B cell (primary cell): ENCODE results near the gene ZNF592. TPM values are rescaled to one million over a fixed set of nuclear protein-coding genes. Genes with fewer than 3 reads are reported as not detected.

Experiments
- ATAC-seq: fragments of 200-7000 bp; cut with Tn5 transposase; one replicate; pipeline ENCODE4 v1.10.0; 2021; ENCODE audit warnings: low read depth, mild to moderate bottlenecking, moderate number of reproducible peaks, moderate library complexity
- CTCF ChIA-PET: fragments of 350-600 bp; sonication (Branson Sonifier 250); formaldehyde crosslinking; loops from one replicate; lab custom pipeline; 2021; ENCODE audit warnings: antibody characterized with exemption, inconsistent platforms; lab: Charles Lee
- POLR2A ChIA-PET: fragments of 350-600 bp; sonication (Branson Sonifier 250); formaldehyde crosslinking; loops from one replicate; lab custom pipeline; 2021; ENCODE audit warnings: antibody characterized with exemption; lab: Charles Lee
- DNase-seq: peaks from one replicate; pipeline ENCODE4 v3.0.0; 2013
- H2AFZ ChIP-seq: 2 replicates; pipeline ENCODE4 v1.6.1; 2012; ENCODE audit warnings: mild to moderate bottlenecking, low read depth, low read length; ENCODE audit not compliant: insufficient read depth, poor library complexity, severe bottlenecking
- H3K27ac ChIP-seq, 2 donors: 1 replicate in 1 of 2; 2 replicates in 1 of 2; pipeline ENCODE4 v1.5.1; 2012 to 2013; ENCODE audit warnings: low read length in 2 of 2, mild to moderate bottlenecking in 2 of 2, moderate library complexity in 1 of 2
- H3K27me3 ChIP-seq, 4 experiments: fragments of 200-600 bp in 1 of 4; sonication (generic) in 1 of 4; replicated peaks in 1 of 4; 1 replicate in 2 of 4; 2 replicates in 2 of 4; pipeline versions ENCODE4 v1.6.1 to v1.7.0; 2013 to 2016; ENCODE audit warnings: low read length in 3 of 4, mild to moderate bottlenecking in 2 of 4, mixed read lengths in 1 of 4, moderate library complexity in 1 of 4; ENCODE audit not compliant: insufficient read depth in 4 of 4, control insufficient read depth in 3 of 4; ENCODE audit errors: control extremely low read depth in 1 of 4
- H3K36me3 ChIP-seq, 2 experiments: replicated peaks in 1 of 2; 1 replicate in 1 of 2; 2 replicates in 1 of 2; pipeline versions ENCODE4 v1.6.1 to v1.7.1; 2013; ENCODE audit warnings: low read length in 1 of 2; ENCODE audit not compliant: insufficient read depth in 2 of 2, control insufficient read depth in 1 of 2; ENCODE audit errors: control extremely low read depth in 1 of 2, extremely low read depth in 1 of 2
- H3K4me1 ChIP-seq, 2 donors: fragments of 200-600 bp in 1 of 2; sonication (generic) in 1 of 2; 1 replicate in 1 of 2; 2 replicates in 1 of 2; pipeline versions ENCODE4 v1.5.1 to v1.6.1; 2013 to 2017; ENCODE audit warnings: low read length in 2 of 2; ENCODE audit not compliant: control insufficient read depth in 2 of 2, insufficient read depth in 2 of 2
- H3K4me2 ChIP-seq: replicated peaks from 2 replicates; pipeline ENCODE3; 2012; ENCODE audit warnings: mild to moderate bottlenecking, low read depth, low read length; ENCODE audit not compliant: poor library complexity, severe bottlenecking
- H3K4me3 ChIP-seq, 5 experiments: fragments of 200-600 bp in 1 of 5; sonication (generic) in 1 of 5; 1 replicate in 3 of 5; 2 replicates in 2 of 5; pipeline versions ENCODE4 v1.5.1 to v1.7.0; 2011 to 2016; ENCODE audit warnings: low read length in 4 of 5, mild to moderate bottlenecking in 4 of 5, low read depth in 2 of 5, control low read depth in 1 of 5, moderate library complexity in 1 of 5; ENCODE audit not compliant: insufficient read depth in 1 of 5; ENCODE audit errors: control extremely low read depth in 1 of 5, extremely low read depth in 1 of 5
- H3K79me2 ChIP-seq: fragments of 200-600 bp; sonication (generic); one replicate; pipeline ENCODE4 v1.6.0; 2016; ENCODE audit warnings: low read length; ENCODE audit not compliant: control insufficient read depth, insufficient read depth
- H3K9ac ChIP-seq: fragments of 200-600 bp; sonication (generic); 2 replicates; pipeline ENCODE4 v1.6.1; 2017; ENCODE audit warnings: mild to moderate bottlenecking, low read length, moderate library complexity
- H3K9me3 ChIP-seq, 3 donors: one replicate each; pipeline versions ENCODE4 v1.6.1 to v1.7.1; 2013; ENCODE audit warnings: low read length in 2 of 3; ENCODE audit not compliant: control insufficient read depth in 2 of 3, insufficient read depth in 1 of 3; ENCODE audit errors: control extremely low read depth in 1 of 3
- H4K20me1 ChIP-seq: 2 replicates; pipeline ENCODE4 v1.6.0; 2012; ENCODE audit warnings: mild to moderate bottlenecking, low read length; ENCODE audit not compliant: insufficient read depth, control insufficient read depth, poor library complexity, severe bottlenecking
- H3K27ac Mint-ChIP-seq: one replicate; pipeline ENCODE4 v1.8.0; 2021; ENCODE audit warnings: mixed read lengths
- H3K27me3 Mint-ChIP-seq: one replicate; pipeline ENCODE4 v1.8.0; 2021; ENCODE audit warnings: mixed read lengths
- H3K4me1 Mint-ChIP-seq: one replicate; pipeline ENCODE4 v1.8.0; 2021; ENCODE audit warnings: mixed read lengths
- H3K4me3 Mint-ChIP-seq: one replicate; pipeline ENCODE4 v1.8.0; 2021; ENCODE audit warnings: mixed read lengths
- H3K9me3 Mint-ChIP-seq: one replicate; pipeline ENCODE4 v1.8.0; 2022; ENCODE audit warnings: mixed read lengths; ENCODE audit not compliant: insufficient read depth
- CTCF ChIP-seq: fragments of 200-600 bp; IDR thresholded peaks from one replicate; pipeline ENCODE4 v1.8.0; 2022; ENCODE audit warnings: antibody characterized with exemption, mild to moderate bottlenecking
- EZH2 ChIP-seq: IDR thresholded peaks from 2 replicates; pipeline ENCODE4 v1.6.1; 2012; ENCODE audit warnings: borderline replicate concordance, low read depth, mild to moderate bottlenecking, moderate library complexity, low read length; ENCODE audit not compliant: insufficient read depth, poor library complexity, severe bottlenecking
- WGBS: methylation state at CpG from one replicate; pipeline ENCODE4 v1.1.5; 2013; ENCODE audit warnings: missing lambda C conversion rate; ENCODE audit not compliant: insufficient coverage; 5-methylcytosine and 5-hydroxymethylcytosine counted together
- intact Hi-C: fragments of 100-400 bp; cut with micrococcal nuclease; formaldehyde crosslinking; loops from one replicate; pipeline ENCODE4 v1.10.0; 2022
- polyA plus RNA-seq: library from polyadenylated mRNA; depleted of rRNA; stranded (reverse); fragments of >200 nt; gene quantifications from 2 replicates; pipeline ENCODE4 v1.2.3, GENCODE V29; 2012
- total RNA-seq, 2 donors: library from RNA; stranded (reverse); fragments of 120-200 nt in 1 of 2; gene quantifications; 1 replicate in 1 of 2; 2 replicates in 1 of 2; pipeline versions ENCODE4 v1.2.3 to v1.2.4, GENCODE V29; 2013 to 2022

ZNF592 gene
- total and polyA plus RNA-seq, 2 donors (not counting 1 experiment from before 2014, with no cell fraction given), result 35.8 to 64.4 TPM

DNA sequence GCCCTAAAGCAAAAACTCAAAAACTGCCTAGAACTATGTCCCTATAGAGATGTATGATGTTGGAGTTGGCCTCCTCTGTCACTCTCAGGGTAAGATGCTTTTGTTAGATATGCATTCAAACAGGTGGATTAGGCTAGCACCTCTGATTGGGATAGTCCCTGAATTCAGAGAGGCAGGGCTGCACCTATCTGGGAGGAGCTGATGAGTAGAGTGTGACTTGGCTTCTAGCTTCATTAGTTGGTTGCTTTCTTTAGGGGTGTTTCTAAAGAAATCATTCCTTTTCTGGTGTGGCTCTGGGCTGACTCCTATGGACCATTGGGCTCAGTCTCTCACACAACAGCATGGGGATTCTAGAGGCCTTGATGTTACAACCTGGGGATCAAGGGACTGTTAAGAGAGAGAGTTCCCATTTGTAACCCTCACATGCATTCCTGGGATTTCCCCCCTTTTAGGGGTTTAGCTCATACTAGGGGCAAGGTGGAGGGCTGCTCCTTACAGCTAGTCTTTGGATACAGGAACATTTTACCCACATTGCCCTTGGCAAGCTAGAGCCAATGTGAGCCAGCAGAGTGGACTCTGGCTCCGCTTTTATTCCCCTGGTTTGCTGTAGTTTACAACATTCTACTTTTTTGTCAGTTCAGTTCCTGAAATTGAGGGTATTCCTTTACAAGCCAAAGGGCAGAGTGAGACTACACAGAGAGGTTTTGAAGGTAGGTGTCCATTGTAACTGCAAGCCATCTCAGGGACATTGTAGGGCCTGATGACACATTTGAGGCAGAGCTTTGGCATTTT lies 7.5 kb downstream of the ZNF592 start:
- Histone ChIP-seq H3K27me3 (no peaks in the 10 kb centered on the region), H3K27ac (peak overlapping the region in 1 of 2 donors; percentile 57), H3K79me2 (peaks cover 100% of the 10 kb centered on the region), H4K20me1 (peaks cover 99% of the 10 kb centered on the region), H3K4me2 (peak overlapping the region; percentile 23), H3K9ac (peak overlapping the region; percentile 0), H3K4me3 (no peak overlapping the region), H2AFZ (no peak overlapping the region), H3K36me3 (peaks cover 0 to 5% of the 10 kb centered on the region in 2 experiments), H3K9me3 (no peaks in the 10 kb centered on the region), H3K4me1 (peaks cover 63 to 71% of the 10 kb centered on the region in 2 donors)
- H3K4me3 Mint-ChIP-seq, result peak overlapping the region; percentile 0
- no CpG with 5 or more reads among the region's 1 CpG for WGBS
- H3K9me3 Mint-ChIP-seq, result no peaks in the 10 kb centered on the region
- intact Hi-C loops, result no loop called here
- no peak for ATAC-seq
- DNase-seq, result no peak
- H3K4me1 Mint-ChIP-seq, result peaks cover 49% of the 10 kb centered on the region
- H3K27me3 Mint-ChIP-seq, result no peaks in the 10 kb centered on the region
- no peak overlapping the region for H3K27ac Mint-ChIP-seq
- TF ChIP-seq EZH2 (no peak), CTCF (no peak)
- CTCF ChIA-PET, result no interaction called here
- POLR2A ChIA-PET, result no interaction called here

- Mint-ChIP-seq H3K4me1 (peaks cover 29% of the 10 kb centered on the region), H3K4me3 (peak overlapping the region; percentile 9), H3K9me3 (no peaks in the 10 kb centered on the region), H3K27me3 (no peaks in the 10 kb centered on the region), H3K27ac (peak overlapping the region; percentile 2)
- Histone ChIP-seq H3K27ac (peak overlapping the region in 1 of 2 donors; percentile 60), H4K20me1 (peaks cover 98% of the 10 kb centered on the region), H3K36me3 (peaks cover 0 to under 1% of the 10 kb centered on the region in 2 experiments), H3K4me3 (no peak overlapping the region), H2AFZ (no peak overlapping the region), H3K4me1 (peaks cover 68 to 71% of the 10 kb centered on the region in 2 donors), H3K9ac (peak overlapping the region; percentile 28), H3K79me2 (peaks cover 100% of the 10 kb centered on the region), H3K9me3 (no peaks in the 10 kb centered on the region), H3K4me2 (peak overlapping the region; percentile 44), H3K27me3 (no peaks in the 10 kb centered on the region)
- TF ChIP-seq CTCF, result no peak
- no peak for TF ChIP-seq EZH2
- ChIA-PET POLR2A (interaction anchor here (0.6 kb wide), 1 partner anchor 52 kb away, joined by 3 read pairs; no protein-coding TSS in a partner anchor), CTCF (no interaction called here)
- intact Hi-C loops, result no loop called here
- ATAC-seq (no peak), DNase-seq (peak; percentile 34)
- no CpG with 5 or more reads among the region's 1 CpG for WGBS
Observed at GRCh38 chr15:84759018-84759417, 10.6 kb downstream of the ZNF592 start.
